HFF-Myc (cell line): ENCODE results near the gene CDKN3.
"Not testable (repeated sequence)": the region's sequence is repeated elsewhere in the genome, so short reads cannot be mapped to it uniquely, and the experiment has no call there.

Experiments
- DNase-seq: peaks from one replicate; pipeline ENCODE4 v3.0.0-alpha.2; 2011; ENCODE audit warnings: low read depth; ENCODE audit errors: extremely low read depth
- H3K4me3 ChIP-seq: replicated peaks from 2 replicates; pipeline ENCODE4 v1.5.1; 2011; ENCODE audit warnings: low read depth, mild to moderate bottlenecking, control low read depth, low read length
- TF ChIP-seq, protein P1 (sequence below): IDR thresholded peaks from 2 replicates; pipeline ENCODE4 v1.5.1; 2012; ENCODE audit warnings: mild to moderate bottlenecking, low read depth, low read length, control low read depth; ENCODE audit errors: missing control alignments

CDKN3 gene

DNA sequence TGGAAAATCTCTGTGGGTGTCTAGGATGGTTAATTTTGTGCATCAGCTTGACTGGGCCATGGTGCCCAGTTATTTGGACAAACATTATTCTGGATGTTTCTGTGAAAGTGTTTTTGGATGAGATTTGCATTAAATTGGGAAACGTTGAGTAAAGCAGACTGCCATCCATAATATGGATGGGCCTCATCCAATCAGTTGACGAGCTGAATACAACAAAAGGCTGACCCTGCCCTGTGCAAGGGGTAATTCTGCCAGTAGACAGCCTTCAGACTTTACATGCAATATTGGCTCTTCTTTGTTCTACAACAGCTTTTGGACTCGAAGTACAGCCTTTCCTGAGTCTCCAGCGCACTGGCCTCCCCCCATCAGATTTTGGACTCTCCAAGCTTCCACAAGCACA is 1.5 kb upstream of the CDKN3 start:
- TF ChIP-seq, protein P1, sequence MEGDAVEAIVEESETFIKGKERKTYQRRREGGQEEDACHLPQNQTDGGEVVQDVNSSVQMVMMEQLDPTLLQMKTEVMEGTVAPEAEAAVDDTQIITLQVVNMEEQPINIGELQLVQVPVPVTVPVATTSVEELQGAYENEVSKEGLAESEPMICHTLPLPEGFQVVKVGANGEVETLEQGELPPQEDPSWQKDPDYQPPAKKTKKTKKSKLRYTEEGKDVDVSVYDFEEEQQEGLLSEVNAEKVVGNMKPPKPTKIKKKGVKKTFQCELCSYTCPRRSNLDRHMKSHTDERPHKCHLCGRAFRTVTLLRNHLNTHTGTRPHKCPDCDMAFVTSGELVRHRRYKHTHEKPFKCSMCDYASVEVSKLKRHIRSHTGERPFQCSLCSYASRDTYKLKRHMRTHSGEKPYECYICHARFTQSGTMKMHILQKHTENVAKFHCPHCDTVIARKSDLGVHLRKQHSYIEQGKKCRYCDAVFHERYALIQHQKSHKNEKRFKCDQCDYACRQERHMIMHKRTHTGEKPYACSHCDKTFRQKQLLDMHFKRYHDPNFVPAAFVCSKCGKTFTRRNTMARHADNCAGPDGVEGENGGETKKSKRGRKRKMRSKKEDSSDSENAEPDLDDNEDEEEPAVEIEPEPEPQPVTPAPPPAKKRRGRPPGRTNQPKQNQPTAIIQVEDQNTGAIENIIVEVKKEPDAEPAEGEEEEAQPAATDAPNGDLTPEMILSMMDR, result no peak
- no peak overlapping the region for H3K4me3 ChIP-seq

DNA sequence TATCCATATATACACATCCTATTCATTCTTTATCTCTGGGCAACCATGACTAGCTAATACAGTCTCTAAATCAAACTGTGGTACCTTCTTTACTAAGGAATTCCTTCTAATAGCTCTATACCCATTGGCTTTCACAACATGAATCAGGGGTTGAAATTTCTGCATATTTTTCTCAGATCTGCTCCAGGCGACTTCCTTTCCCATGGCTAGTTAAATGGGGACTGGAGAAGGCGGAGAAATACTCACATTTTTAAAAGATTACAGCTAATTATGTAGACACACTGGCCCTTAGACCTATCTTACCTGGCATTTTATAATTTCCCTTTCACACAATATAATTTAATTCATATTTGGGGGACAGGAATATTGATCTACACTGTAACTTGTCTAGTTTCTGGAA is 1.1 kb upstream of the CDKN3 start:
- TF ChIP-seq, protein P1, result no peak
- H3K4me3 ChIP-seq, result no peak overlapping the region
- no peak for DNase-seq

More for the DNA sequence above, 1.5 kb upstream of the CDKN3 start:
- no peak for DNase-seq

DNA sequence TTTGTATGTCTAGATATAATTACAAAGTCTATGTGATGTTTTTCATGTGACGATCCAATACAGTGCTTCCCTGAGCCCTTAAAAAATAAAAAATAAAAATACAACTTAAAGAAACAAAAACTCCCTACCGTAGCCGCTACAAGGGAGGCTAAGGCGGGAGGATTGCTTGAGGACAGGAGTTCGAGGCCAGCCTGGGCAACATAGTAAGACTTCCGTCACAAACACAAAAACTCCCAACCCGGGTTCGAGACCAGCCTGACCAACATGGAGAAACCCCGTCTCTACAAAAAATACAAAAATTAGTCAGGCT is 669 bp upstream of the CDKN3 start:
- DNase-seq, result no peak
- TF ChIP-seq, protein P1, result no peak
- H3K4me3 ChIP-seq, result peak overlapping the region; percentile 85

DNA sequence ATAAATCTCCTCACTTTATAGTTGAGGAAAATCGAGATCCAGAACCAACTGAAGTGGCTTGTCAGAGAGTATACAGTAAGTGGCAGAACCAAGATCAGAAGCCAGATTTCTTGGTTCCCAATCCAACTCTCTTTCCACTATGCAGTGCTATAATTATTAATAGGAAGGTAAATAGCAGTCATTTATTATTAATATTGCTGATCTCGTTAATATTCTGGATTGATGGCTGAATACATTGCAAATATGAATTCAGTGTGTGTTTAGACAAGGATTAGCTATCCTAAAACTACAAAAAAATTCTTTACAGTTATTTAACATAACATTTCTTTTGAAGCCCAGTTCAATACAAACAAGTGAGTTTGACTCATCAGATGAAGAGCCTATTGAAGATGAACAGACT is 2.8 kb downstream of the CDKN3 start:
- H3K4me3 ChIP-seq, result no peak overlapping the region
- TF ChIP-seq, protein P1, result no peak
- no peak for DNase-seq

DNA sequence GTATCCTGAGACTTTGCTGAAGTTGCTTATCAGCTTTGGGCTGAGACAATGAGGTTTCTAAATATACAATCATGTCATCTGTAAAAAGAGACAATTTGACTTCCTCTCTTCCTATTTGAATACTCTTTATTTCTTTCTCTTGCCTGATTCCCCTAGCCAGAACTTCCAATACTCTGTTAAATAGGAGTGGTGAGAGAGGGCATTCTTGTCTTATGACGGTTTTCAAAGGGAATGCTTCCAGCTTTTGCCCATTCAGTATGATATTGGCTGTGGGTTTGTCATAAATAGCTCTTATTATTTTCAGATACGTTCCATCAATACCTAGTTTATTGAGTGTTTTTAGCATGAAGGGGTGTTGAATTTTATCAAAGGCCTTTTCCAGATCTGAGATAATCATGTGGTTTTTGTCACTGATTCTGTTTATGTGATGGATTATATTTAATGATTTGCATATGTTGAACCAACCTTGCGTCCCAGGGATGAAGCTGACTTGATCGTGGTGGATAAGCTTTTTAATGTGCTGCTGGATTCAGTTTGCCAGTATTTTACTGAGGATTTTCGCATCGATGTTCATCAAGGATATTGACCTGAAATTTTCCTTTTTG is 6.7 kb downstream of the CDKN3 start:
- DNase-seq, H3K4me3 ChIP-seq: not testable (repeated sequence)

DNA sequence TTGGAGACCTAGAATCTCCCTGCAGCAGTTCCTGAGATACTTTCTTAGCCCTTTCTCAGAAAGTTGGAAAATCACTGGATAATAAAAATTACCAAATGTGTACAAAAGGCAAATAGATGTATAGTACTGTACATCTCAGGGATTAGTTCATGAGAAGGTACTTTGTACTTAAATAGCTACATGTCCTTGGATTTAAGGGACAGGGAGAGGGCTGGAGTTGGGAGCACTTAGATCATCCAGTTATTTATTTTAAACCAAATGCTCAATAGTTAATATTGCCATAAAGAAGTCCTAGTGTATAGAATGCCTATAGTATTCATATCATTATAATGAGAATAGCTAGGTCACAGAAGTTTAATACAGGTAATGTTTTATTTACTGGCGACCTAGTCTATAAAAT is 13.4 kb downstream of the CDKN3 start:
- H3K4me3 ChIP-seq, result no peak overlapping the region
- DNase-seq, result no peak
- TF ChIP-seq, protein P1, result no peak

DNA sequence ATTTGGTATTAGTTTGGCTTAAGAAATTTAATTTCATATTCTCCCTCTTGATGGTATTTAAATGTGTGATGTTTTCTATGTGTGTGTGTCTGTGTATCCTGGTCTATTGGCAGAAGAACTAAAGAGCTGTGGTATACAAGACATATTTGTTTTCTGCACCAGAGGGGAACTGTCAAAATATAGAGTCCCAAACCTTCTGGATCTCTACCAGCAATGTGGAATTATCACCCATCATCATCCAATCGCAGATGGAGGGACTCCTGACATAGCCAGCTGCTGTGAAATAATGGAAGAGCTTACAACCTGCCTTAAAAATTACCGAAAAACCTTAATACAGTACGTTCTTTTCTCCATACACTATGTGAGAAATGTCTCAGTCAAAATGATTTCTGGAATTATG is 14.6 kb downstream of the CDKN3 start:
- H3K4me3 ChIP-seq, result no peak overlapping the region
- DNase-seq, result no peak
- TF ChIP-seq, protein P1, result no peak
